Measurements from ENCODE around the gene TRMT2A. TPM values are rescaled to one million over a fixed set of nuclear protein-coding genes. Genes with fewer than 3 reads are reported as not detected.

Gene TRMT2A
- polyA plus RNA-seq, 1 of the 3 experiments (the other 2 are of a cell fraction) = 54.6 TPM

DNA sequence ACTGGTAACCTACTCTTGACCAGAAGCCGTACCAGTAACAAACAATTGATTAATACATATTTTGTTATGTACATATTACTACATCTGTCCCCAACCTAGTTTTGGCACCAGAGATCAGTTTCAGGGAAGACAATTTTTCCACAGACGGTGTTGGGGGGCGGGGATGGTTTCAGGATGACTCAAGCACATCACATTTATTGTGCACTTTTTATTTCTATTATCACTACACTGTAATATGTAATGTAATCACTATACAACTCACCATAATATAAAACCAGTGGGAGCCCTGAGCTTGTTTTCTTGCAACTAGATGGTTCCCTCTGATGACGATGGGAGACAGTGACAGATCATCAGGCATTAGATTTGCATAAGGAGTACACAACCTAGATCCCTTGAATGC is 21.5 kb downstream of the TRMT2A start:
- no peak for TF ChIP-seq RXRA (IDR thresholded peaks at IDR 0.05; ENCODE audit: borderline replicate concordance, low read depth)
- Histone ChIP-seq H2AFZ (ENCODE audit: low read depth) (no peak overlapping the region), H3K9me2 (no peaks in the 10 kb centered on the region), H3K9me3 (no peaks in the 10 kb centered on the region), H3K4me3 (ENCODE audit: low read depth in 2 of 2, low read length in 1 of 2) (no peak overlapping the region), H3K27me3 (ENCODE audit: insufficient read depth) (no peaks in the 10 kb centered on the region), H3K9ac (no peak overlapping the region), H3K79me2 (ENCODE audit: insufficient read depth) (peaks cover 79% of the 10 kb centered on the region), H3K27ac (ENCODE audit: low read depth in 2 of 2, low read length in 1 of 2) (no peak overlapping the region), H3K4me1 (ENCODE audit: control insufficient read depth in 1 of 2, insufficient read depth in 2 of 2, low read depth in 1 of 2, low read length in 1 of 2) (no peaks in the 10 kb centered on the region), H3K4me2 (no peak overlapping the region), H3F3A (replicated peaks; ENCODE audit: insufficient read depth) (peaks cover 14% of the 10 kb centered on the region), H3K36me3 (replicated peaks in 1 of 2; ENCODE audit: control insufficient read depth in 1 of 2, insufficient read depth in 2 of 2, low read length in 1 of 2) (peaks cover 78 to 82% of the 10 kb centered on the region in 2 experiments), H4K20me1 (ENCODE audit: insufficient read depth) (no peaks in the 10 kb centered on the region; the same call in 1 of the 2 replicates)
- CTCF ChIA-PET = interaction anchor here (1.5 to 2.0 kb wide), 3 partner anchors 14 to 16 kb away, joined by 4 to 7 read pairs (median 5); no protein-coding TSS in a partner anchor
- 96% methylated on average over 4 of the region's 4 CpGs for WGBS (ENCODE audit: low lambda C conversion rate)
- POLR2A ChIA-PET = no interaction called here
- DNase-seq = no peak

DNA sequence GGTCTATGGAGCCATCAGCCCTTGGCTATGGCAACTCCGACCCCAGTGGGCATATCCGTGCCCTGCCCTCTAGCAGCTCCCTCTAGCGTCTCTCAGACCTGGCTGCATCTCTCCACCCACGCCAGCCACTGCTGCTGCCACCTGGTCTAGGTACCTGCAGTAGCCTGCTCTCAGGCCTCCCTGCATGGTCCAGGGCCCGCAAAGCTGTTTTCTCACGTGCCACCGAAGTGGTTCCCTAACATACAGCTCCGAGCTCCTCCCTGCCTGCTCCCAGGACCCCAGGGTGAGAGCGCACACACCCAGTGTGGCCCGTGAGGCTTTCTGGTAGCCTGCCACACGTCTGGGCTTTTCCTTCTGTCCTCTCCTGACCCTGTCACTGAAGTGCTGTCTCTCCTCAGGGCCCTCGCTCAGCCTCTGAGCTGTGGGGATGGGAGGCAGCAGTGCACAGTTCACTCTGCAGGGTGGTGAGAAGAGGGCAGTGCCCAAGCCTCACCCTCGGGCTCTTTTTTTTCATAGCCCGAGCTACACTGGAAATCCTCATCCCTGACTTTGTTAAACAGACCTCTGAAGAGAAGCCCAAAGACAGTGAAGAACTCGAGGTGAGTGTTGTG is 22.7 kb downstream of the TRMT2A start:
- WGBS (ENCODE audit: low lambda C conversion rate) = 95% methylated on average over 14 of the region's 15 CpGs
- Histone ChIP-seq H3K4me1 (ENCODE audit: control insufficient read depth in 1 of 2, insufficient read depth in 2 of 2, low read depth in 1 of 2, low read length in 1 of 2) (no peaks in the 10 kb centered on the region; a peak in 1 of 4 replicates), H3F3A (replicated peaks; ENCODE audit: insufficient read depth) (peaks cover 14% of the 10 kb centered on the region), H3K9ac (no peak overlapping the region), H3K36me3 (replicated peaks in 1 of 2; ENCODE audit: control insufficient read depth in 1 of 2, insufficient read depth in 2 of 2, low read length in 1 of 2) (peaks cover 73 to 85% of the 10 kb centered on the region in 2 experiments), H4K20me1 (ENCODE audit: insufficient read depth) (peaks cover under 1% of the 10 kb centered on the region; the same call in 1 of the 2 replicates), H3K27me3 (ENCODE audit: insufficient read depth) (no peaks in the 10 kb centered on the region), H3K4me2 (no peak overlapping the region), H3K9me2 (no peaks in the 10 kb centered on the region), H3K9me3 (no peaks in the 10 kb centered on the region), H3K79me2 (ENCODE audit: insufficient read depth) (peaks cover 68% of the 10 kb centered on the region), H3K4me3 (ENCODE audit: low read depth in 2 of 2, low read length in 1 of 2) (no peak overlapping the region), H2AFZ (ENCODE audit: low read depth) (no peak overlapping the region), H3K27ac (ENCODE audit: low read depth in 2 of 2, low read length in 1 of 2) (no peak overlapping the region)
- TF ChIP-seq TCF12 (IDR thresholded peaks at IDR 0.05) (no peak), NFIC (IDR thresholded peaks at IDR 0.05; ENCODE audit: borderline replicate concordance) (no peak), GABPA (IDR thresholded peaks at IDR 0.05; ENCODE audit: low read depth) (no peak), EP300 (IDR thresholded peaks at IDR 0.05; ENCODE audit: borderline replicate concordance in 1 of 2, low read depth in 1 of 2, low read length in 1 of 2) (no peak), RXRA (IDR thresholded peaks at IDR 0.05; ENCODE audit: borderline replicate concordance, low read depth) (no peak), FOXM1 (IDR thresholded peaks at IDR 0.05; ENCODE audit: low read depth) (no peak), JUND (IDR thresholded peaks at IDR 0.05) (no peak), ELF1 (IDR thresholded peaks at IDR 0.05) (no peak)
- TF ChIP-seq, protein P1, sequence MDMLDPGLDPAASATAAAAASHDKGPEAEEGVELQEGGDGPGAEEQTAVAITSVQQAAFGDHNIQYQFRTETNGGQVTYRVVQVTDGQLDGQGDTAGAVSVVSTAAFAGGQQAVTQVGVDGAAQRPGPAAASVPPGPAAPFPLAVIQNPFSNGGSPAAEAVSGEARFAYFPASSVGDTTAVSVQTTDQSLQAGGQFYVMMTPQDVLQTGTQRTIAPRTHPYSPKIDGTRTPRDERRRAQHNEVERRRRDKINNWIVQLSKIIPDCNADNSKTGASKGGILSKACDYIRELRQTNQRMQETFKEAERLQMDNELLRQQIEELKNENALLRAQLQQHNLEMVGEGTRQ (IDR thresholded peaks at IDR 0.05; ENCODE audit: borderline replicate concordance, low read depth, low read length) = no peak
- ChIA-PET CTCF (interaction anchor here (1.1 to 2.0 kb wide), 6 partner anchors 9 to 141 kb away, joined by 3 to 7 read pairs (median 4); no protein-coding TSS in a partner anchor), POLR2A (no interaction called here)
- DNase-seq = no peak

DNA sequence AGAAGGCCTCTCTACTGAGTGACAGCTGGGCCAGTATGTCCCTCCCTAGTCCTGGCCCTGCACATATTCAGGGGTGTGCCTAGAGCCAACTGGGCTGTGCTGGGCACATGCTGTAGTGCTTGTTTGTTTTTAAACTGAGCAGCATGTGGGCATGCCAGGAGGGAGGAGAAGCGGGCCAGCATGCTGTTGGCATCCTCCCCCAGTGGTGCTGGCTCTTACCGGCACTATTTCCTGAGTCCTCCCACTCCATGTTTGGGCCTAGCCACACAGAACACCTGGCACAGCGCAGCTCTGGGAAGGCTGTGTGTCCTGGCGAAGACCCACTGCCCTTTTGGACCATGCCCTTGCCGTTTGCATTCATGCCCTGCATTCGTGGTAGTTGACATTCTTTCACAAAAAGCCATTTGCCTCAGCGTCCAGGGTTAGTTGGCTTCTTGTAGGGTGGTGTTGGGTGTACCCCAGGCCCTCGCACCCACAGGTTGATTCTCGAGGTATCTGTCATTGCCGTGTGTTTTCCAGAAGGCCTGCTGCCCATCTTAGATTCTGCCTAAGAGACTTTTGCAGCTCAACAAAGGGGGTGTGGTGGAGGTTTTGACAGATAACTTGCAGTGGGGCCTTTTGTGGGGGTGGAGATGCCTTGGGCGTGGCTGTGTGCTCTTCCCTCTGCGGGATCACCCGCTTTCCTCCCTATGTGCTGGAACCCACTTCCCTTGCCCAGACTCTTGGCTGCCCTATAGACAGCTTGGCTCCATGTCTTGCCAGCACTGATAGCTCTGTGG is 23.4 kb downstream of the TRMT2A start:
- H3K4me3 ChIP-seq (ENCODE audit: low read depth in 2 of 2, low read length in 1 of 2) = no peak overlapping the region
- no peaks in the 10 kb centered on the region for H3K27me3 ChIP-seq (ENCODE audit: insufficient read depth)
- no peaks in the 10 kb centered on the region for H3K9me3 ChIP-seq
- no peak overlapping the region for H2AFZ ChIP-seq (ENCODE audit: low read depth)
- ChIA-PET CTCF (interaction anchor here (0.6 to 1.4 kb wide), 5 partner anchors 8 to 140 kb away, joined by 3 to 7 read pairs (median 3); no protein-coding TSS in a partner anchor), POLR2A (no interaction called here)
- DNase-seq = no peak
- no peak overlapping the region for H3K27ac ChIP-seq (ENCODE audit: low read depth in 2 of 2, low read length in 1 of 2)
- no peaks in the 10 kb centered on the region for H3K9me2 ChIP-seq
- 91% methylated on average over 10 of the region's 13 CpGs for WGBS (ENCODE audit: low lambda C conversion rate)
- peaks cover 7% of the 10 kb centered on the region; the same call in 1 of the 2 replicates for H4K20me1 ChIP-seq (ENCODE audit: insufficient read depth)
- H3K4me2 ChIP-seq = no peak overlapping the region
- no peak overlapping the region for H3K9ac ChIP-seq
- peaks cover 69% of the 10 kb centered on the region for H3K79me2 ChIP-seq (ENCODE audit: insufficient read depth)
- H3K36me3 ChIP-seq (replicated peaks in 1 of 2; ENCODE audit: control insufficient read depth in 1 of 2, insufficient read depth in 2 of 2, low read length in 1 of 2) = peaks cover 76 to 85% of the 10 kb centered on the region in 2 experiments
- no peaks in the 10 kb centered on the region; a peak in 1 of 4 replicates for H3K4me1 ChIP-seq (ENCODE audit: control insufficient read depth in 1 of 2, insufficient read depth in 2 of 2, low read depth in 1 of 2, low read length in 1 of 2)
- peaks cover 14% of the 10 kb centered on the region for H3F3A ChIP-seq (replicated peaks; ENCODE audit: insufficient read depth)
- TF ChIP-seq TAF1 (IDR thresholded peaks at IDR 0.05; ENCODE audit: borderline replicate concordance, low read depth, low read length) (no peak), EZH2phosphoT487 (IDR thresholded peaks at IDR 0.05; ENCODE audit: borderline replicate concordance, low read depth) (no peak)

Data from SK-N-SH (cell line).